HG03442 (cell line): ENCODE measurements around the gene ASAP2.

Source experiments
- ATAC-seq: cut with Tn5 transposase; IDR thresholded peaks from one replicate; pipeline ENCODE4 v1.9.1; 2021; ENCODE audit warnings: mild to moderate bottlenecking, moderate library complexity; ENCODE audit not compliant: unreplicated experiment

ASAP2 gene

DNA sequence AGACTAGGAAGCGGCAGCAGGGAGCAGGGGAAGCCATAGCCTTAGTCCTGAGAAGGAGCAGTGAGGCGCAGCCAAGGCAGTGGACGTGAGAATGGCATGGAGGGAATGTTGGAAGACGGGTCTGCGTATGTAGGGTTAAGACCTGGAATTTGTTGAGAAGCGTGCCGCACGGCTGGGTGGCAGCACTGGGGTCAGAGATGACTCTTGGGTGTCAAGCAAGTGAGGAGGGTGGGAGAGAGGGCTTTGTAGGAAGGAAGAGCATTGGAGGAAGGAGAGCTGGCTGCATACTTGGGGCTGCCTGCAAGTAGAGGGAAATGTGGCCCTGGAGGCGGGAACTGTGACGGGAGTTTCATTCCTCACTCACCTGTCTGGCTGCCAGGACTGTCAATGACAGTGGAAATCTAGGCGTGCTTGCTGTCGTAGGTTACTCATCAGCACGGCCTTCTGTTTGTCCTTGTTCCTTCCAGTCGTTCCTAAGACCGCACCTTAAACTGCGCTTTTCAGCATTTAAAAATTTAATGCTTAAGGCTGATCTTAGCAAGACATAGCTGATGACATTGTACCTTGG lies 108.8 kb downstream of the ASAP2 start:
- ATAC-seq = no peak

DNA sequence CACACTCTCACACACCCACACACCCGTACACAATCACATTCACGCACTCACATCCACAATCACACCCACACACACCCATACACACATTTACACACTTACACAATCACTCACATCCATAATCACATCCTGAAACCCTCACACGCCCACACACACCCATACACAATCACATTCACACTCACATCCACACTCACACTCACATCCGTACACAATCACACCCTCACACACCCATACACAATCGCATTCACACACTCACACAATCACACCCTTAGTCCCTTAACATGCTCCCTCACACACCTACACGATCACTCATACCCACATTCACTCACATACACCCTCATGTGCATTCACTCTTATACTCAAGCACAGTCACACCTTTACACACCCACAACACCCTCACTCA lies 110.9 kb downstream of the ASAP2 start:
- no peak for ATAC-seq

DNA sequence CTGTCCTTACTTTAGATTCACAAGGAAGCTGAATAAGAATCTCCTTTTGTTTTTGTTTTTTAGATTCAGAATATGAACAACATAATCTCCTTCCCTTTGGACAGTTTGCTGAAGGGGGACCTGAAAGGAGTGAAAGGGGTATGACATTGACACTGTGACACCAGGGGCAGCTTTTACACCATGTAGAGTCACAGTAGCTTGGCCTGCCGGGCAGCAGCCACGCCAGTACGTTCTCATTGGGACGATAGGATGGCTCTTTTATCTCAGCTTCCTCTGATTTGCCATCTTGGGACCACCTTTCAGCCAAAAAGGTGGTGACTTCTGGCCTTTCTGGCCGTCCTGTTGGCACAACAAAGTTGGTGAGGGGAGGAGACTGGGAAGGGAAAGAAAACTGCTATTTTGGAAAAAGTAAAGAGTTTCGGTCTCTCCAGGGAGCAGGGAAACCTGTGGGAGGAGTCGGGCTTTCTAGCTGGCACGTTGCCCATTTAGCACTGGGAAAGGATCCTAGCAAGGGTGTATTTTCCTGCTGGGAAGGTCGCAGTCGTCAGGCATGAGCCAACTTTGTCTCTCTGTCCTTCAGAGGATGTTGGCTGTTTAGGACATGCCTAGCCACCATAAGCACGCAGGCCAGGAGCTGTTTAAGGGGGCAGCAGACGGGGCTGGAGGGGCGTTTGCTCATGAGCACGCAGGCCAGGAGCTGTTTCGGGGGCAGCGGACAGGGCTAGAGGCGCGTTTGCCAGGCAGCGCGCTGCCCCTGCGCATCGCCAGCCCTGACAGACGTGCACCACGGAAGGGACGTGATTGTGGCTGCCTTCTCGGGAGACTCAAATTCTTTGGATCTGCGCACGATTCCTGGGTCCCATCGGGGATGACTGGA lies 112.1 kb downstream of the ASAP2 start:
- ATAC-seq = no peak

DNA sequence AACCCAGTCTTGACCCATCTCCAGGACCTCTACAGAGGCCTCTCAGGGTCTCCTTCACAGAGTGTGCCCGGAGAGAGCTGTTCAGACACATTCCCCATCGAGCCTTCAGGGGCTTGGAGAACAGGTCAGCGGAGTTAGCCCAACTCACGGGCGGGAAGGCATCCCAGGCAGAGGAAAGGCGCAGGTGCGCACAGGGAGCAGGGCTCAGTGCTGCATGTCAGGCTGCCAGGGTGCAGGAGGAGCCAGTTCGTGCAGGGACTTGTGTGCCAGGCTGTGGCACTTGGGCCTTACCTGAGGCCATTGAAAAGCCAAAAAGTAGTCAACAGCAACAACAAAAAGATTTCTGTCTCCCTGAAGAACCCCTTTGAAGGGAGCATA lies 112.7 kb downstream of the ASAP2 start:
- ATAC-seq = no peak

DNA sequence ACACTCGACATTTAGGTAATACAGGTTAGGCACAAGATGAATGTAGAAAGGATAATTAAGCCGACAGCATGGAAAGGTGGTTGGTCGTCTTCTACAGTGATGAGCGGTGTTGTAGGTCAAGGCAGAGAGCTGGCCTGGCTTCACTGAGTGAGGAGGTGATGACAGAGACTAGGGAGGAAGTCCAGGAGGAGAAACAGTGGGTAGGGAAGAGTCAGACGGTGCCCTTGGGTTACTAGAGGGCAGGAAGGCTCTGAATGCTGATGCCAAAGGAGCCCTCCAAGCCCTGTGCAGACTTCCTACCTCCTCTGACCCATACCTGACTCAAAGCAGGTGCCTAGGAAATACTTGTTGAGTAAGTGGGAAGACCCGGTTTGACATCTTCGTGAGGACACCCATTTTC lies 116.0 kb downstream of the ASAP2 start:
- no peak for ATAC-seq

DNA sequence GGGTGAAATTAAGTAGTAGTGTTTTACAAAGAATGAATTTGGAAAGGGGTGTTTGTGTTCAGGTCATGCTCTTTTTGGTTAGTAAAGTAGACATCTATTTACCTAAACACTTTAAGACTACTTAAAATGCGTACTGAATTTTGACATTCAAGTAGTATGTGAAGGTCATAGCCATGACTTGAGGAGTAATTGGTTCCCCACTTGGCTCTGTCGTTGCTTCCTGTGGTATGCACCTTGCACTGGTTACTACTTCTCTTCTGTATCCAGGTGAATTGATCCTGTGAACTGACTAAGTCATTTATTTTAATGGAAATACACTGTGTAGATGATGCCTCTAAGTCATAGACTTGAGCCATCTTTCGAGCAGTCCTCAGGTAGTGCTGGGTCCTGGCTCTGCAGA lies 118.8 kb downstream of the ASAP2 start:
- no peak for ATAC-seq

DNA sequence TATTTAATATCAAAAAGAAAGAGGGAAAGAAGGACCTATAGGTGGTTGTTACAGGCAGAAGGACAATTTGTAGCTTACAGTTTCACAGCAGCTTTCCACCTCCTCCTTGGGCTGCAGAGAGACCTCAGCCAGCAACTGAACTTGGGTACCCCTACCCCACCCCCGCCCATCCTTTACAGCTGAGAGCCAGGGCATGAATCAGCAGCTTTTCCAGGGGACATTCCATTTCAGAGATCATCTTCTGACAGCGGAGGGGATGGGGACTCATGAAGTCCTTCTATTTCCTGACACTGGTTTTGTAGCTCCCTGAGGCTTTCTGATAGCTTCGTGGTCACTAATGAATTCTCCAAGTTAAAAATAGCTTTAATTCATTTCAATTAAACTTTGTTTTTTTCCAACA lies 120.4 kb downstream of the ASAP2 start:
- ATAC-seq = no peak

DNA sequence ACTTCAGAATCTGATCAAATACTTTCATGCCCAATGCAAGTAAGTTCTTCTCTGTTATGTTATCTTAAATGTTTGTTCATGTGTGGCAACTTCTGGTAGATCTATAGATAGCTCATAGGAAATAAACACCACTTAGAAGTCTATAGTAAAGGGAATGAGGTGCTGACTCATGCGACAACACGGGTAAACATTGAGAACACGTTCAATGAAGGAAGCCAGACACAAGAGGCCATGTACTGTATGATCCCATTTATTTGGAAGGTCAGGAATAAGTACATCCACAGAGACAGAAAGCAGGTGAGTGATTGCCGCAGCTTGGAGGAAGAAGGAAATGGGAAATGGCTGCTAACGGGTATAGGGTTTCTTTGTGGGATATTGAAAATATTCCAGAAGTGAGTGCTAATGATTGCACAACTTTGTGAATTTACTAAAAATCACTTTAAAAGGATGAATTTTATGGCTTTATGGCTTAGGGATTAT lies 121.3 kb downstream of the ASAP2 start:
- ATAC-seq = no peak

DNA sequence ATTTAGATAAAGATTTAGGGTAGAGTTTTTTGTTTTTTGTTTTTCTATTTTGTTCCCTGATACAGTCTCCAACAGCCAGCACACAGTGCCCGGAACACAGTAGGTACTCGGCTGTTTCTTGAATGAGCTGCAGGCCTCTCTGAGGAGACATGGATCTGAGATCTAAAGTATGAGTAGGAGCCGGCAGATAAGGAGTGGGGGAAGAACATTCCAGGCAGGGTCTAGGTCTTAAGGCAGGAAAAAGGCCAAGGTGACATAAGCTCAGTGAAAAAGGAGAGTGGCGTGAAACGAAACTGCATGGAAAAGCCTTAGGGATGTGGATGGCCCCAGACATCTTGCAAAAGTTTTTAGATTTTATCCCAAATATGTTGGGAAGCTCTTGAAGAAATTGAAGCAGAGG lies 122.3 kb downstream of the ASAP2 start:
- no peak for ATAC-seq

DNA sequence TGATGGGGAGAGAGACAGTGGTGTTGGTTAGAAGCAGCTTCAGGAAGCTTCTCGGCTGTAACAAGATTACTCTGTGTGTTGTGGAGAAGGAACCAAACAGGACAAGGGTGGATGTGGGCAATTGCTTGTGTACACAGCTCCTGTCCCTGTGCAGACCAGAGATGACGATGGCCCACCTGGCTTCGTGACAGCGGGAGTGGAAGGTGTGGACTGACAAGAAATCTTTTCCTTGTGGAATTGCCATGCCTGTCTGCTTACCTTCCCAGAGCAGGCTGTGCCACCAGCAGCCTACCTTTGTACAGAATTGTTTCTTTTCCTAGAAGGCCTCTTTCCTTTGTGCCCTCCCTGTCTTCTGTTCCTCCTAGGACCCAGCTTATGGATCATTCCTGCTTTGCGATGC lies 122.9 kb downstream of the ASAP2 start:
- no peak for ATAC-seq

DNA sequence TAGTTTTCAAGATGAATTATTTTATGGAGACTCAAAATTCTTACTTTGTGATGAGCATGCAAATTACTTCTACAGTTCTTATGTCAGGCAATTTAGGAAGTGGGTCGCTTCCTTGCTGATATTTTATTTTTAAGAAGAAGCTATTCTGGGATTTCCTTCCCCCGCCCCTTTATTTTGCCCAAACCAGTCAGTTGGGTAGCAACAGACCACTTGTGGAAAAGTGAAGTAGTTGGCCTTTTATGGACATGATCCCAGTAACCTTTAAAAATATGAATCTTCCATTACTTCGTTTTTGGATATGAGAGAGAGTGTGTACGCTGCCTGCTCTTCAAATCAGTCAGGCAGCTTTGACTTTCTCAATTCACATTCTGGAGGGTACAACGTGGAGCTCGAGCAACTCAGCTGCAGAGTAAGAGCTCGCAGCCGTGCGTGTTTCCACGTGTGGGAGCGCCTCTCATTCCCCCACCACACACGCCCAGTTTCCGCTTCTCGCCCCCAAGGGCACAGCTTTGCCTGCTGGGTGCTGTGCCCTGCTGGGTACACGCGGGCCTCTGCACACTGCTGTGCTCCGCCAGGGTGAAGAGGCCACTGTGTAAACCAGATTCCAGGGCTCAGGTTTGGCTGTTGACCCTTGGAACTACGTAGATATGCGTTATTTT lies 124.1 kb downstream of the ASAP2 start:
- no peak for ATAC-seq

DNA sequence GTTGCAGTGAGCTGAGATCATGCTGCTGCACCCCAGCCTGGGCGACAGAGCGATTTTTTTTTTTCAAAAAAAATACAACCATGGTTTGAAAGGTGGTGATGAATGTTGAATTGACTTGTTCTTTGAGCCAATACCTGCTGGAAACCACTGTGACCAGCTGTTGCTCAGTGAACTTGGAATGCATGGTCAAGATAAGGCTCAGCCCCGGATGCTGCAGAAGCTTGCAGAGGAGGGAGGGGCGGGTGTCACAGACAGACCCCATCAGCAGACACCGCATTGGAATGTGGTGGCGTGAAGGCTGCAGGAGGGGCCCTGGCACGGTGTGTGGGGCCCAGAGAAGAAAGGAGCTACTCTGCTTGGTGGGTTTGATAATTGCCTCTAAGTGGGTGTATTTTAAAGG lies 125.1 kb downstream of the ASAP2 start:
- ATAC-seq = no peak

DNA sequence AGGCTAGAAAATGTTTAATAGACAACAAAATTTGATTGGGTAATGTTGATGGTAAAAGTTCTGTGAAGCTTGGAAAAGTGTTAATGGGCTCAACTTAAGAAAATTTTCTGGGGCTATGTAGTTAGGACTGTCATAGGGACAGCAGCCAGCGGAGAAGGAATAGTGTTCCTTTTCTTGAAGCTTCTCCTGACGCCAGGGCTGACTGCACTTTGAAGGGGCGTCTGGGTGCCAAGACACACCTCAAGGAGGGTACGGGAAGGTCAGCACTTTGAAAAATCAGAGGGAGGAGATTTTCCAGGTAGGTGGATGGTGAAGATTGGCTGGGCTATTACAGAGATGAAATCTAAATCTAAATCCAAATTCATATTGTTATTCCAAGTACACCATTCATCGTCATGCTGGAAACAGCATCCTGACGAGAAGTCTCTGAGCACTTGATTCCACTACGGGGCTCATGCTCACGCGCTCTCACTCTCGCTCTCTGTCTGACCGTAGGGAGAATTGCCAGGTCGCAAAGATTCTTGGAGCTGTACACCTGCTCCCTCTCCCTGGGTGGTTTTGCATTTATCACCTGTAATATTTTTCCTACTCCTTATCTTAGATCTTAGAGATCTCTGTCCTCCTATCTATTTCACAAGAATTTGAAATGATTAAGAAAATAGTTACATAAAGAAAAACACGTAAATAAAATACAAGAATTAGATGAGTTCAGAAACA lies 125.7 kb downstream of the ASAP2 start:
- no peak for ATAC-seq

DNA sequence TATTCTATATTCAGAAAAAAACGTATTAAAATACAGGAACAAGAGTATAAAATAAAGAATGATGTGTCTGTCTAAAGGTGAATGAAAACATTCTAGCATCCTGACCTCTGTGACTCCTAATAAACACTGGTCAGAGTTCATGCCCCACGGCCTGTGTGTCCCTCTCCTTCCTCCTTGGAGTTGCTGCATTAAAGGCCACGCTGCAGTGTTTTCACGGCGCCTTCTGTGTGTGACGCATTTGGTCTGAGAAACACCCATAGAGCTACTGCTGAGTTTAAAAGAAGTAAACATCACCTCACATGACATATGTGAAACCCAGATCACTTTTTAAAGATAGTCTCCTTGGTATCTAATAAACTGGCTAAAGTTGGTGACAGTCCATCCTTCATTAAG lies 126.2 kb downstream of the ASAP2 start:
- no peak for ATAC-seq

DNA sequence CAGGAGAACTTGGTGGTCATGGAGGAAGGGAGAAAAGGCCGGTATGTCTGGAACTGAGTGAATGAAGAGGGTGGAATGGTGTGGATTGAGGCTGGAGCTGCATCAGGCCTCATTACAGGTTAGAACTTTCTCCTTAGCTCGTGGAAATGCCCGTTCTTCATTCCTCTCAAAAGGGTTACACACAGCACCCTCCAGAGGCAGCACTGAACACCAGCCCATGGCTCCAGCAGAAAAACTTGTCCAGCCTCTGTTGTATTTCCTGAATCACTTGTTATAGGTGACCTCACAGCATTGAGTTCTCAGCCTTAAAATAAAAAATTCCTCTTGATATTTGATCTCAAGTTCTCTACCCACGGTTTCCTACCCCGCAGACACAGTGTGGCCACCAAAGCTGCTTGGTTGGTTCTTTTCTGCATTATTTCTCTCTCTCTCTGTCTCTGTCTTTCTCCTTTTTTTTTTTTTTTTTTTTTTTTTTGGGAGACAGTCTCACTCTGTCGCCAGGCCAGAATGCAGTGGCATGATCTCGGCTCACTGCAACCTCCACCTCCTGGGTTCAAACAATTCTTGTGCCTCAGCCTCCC lies 127.1 kb downstream of the ASAP2 start:
- no peak for ATAC-seq

DNA sequence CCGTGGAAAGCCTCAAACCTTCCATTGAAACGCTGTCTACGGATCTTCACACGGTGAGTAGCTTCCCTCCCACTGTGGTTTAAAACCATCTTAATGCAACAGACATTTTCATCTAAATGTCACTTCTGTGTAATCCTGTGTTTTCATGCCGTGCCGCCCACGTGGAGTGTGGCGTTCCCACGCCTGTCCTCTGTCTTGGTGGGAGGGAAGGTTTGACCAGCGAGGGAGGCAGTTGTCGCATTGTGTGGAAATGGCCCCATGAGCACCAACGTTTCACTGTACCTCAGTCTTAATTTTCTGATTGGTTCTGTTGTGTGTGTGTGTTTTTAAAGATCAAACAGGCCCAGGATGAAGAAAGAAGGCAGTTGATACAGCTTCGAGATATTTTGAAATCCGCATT lies 128.1 kb downstream of the ASAP2 start:
- no peak for ATAC-seq

DNA sequence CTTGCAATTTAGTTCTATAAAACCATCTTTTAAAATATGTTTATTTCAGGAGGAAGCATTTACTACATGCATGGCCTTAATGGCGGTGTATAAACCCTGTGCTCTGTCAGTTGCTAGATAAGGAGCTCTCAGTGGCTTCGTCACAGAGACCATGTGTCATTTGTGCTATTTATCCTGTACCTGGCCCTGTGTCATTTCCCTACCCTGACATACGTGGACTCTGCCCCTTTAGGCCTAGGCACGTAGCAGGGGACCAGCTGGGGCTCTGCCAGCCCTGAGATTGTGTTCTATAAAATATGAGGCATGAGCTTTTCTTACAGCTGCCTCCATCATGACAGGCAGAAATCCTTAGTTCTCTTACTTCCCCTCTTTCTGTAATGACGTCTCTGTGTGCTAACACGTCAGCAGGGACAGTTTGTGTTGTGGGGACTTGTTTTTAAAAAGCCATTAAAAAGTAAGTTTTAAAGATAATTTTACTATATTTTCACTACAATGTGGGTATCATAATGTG lies 128.8 kb downstream of the ASAP2 start:
- ATAC-seq = no peak

DNA sequence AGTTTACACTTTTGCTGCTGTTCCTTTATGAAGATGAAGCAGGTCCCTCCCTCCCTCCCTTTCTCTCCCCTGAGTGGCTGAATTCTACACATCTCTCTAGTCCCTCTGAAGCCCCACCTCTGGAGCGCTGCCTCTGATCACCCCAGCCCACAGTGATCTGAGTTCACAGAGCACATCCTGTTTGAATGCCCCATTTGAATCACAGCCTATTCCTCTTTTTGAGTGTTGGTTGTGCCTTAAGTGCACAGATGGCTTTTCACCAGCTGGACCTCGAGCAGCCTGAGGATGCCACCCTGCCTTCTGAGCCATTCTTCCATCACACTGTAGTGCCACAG lies 129.6 kb downstream of the ASAP2 start:
- ATAC-seq = peak; percentile 65

DNA sequence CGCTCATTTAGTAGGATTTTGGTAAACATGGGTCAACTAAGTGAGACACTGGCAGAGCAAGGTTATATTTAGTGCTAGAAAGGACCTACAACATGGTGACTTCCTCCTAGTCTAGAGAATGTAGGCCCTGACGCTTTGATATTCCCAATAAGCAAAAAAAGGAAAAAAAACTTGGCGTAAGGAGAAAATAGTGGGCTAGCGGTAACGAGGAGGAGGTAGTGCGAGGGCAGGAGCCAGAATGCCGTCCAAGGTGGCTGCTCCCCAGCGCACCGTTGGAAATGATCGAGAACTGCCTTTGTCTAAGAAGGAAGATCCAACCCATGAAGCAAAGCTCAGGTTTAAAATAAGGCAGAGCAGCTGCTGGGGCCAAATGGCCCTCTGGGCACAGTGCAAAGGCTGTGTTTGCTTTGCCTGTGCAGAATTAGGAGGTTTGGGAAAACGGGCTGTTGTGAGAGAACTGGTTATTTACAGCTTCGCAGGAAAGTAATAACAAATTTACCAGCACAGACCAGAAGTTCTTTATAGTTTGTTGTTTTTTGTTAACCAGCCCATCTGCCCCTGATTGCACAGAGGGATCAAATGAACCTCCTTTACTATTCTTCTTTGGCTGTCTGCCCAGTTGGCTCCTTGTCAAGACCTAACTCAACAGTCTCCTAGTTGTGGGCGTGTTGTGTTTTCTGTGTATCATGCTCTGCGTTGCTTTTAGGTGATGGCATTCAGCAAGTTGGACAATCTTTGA lies 130.1 kb downstream of the ASAP2 start:
- no peak for ATAC-seq

DNA sequence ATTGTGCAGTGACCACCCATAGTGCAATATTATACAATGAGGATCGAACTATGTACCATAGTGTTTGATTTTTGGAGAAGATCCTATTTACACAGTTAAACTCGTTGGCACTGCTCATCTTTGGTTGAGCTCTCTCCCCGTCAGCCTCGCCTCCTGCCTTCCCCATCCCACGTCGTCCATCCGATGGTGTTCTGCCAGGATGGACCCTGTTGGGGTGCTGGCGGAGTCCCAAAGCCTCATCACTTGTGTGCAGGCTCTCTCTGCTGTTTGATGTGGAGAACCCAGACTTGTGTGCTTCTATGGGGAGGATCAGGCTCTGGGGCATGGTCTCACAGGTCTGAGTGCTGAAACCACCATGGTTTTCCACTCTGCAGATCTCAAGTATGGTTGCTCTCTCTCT lies 131.3 kb downstream of the ASAP2 start:
- no peak for ATAC-seq
